T-cell (primary cell): ENCODE results near the gene MAP3K2. TPM values are rescaled to one million over a fixed set of nuclear protein-coding genes. Genes with fewer than 3 reads are reported as not detected.

Experiments
- ATAC-seq, 4 experiments: fragments of 200-7000 bp in 3 of 4; fragments of 150-1000 bp in 1 of 4; cut with Tn5 transposase; replicated peaks in 1 of 4; 1 replicate in 3 of 4; 2 replicates in 1 of 4; pipeline ENCODE4 v1.10.0; 2021; ENCODE audit warnings: moderate library complexity in 3 of 4, mild to moderate bottlenecking in 2 of 4, moderate number of reproducible peaks in 1 of 4
- CTCF ChIA-PET, 2 donors: fragments of 300-600 bp; sonication (Branson Sonifier 250); formaldehyde crosslinking; loops; one replicate each; lab custom pipeline; 2022; ENCODE audit warnings: antibody characterized with exemption in 2 of 2; lab: Charles Lee
- POLR2A ChIA-PET, 2 donors: fragments of 300-600 bp; sonication (Branson Sonifier 250); formaldehyde crosslinking; loops; one replicate each; lab custom pipeline; 2022; ENCODE audit warnings: antibody characterized with exemption in 2 of 2; lab: Charles Lee
- DNase-seq, 35 experiments: peaks; one replicate each; pipeline versions ENCODE4 v3.0.0 to v3.0.0-alpha.2; 2013 to 2023
- H3K27ac ChIP-seq: one replicate; pipeline ENCODE4 v1.5.1; 2013; ENCODE audit warnings: low read length
- H3K27me3 ChIP-seq, 2 experiments: replicated peaks in 1 of 2; 1 replicate in 1 of 2; 2 replicates in 1 of 2; pipeline versions ENCODE4 v1.6.1 to v1.7.0; 2013; ENCODE audit warnings: low read length in 1 of 2, mixed read lengths in 1 of 2; ENCODE audit not compliant: control insufficient read depth in 2 of 2, insufficient read depth in 2 of 2; ENCODE audit errors: extremely low read depth in 1 of 2
- H3K36me3 ChIP-seq, 2 donors: 1 replicate in 1 of 2; 2 replicates in 1 of 2; pipeline versions ENCODE4 v1.6.1 to v1.7.0; 2013; ENCODE audit warnings: low read length in 1 of 2; ENCODE audit not compliant: control insufficient read depth in 2 of 2, insufficient read depth in 1 of 2; ENCODE audit errors: extremely low read depth in 1 of 2
- H3K4me1 ChIP-seq, 2 experiments: 1 replicate in 1 of 2; 2 replicates in 1 of 2; pipeline versions ENCODE4 v1.6.1 to v1.7.0; 2013; ENCODE audit warnings: low read length in 2 of 2, mixed read lengths in 1 of 2; ENCODE audit not compliant: insufficient read depth in 2 of 2, control insufficient read depth in 1 of 2; ENCODE audit errors: extremely low read depth in 1 of 2
- H3K4me3 ChIP-seq, 2 donors: 1 replicate in 1 of 2; 2 replicates in 1 of 2; pipeline versions ENCODE4 v1.5.1 to v1.7.0; 2013; ENCODE audit warnings: mild to moderate bottlenecking in 2 of 2, low read length in 1 of 2, moderate library complexity in 1 of 2; ENCODE audit not compliant: control insufficient read depth in 1 of 2; ENCODE audit errors: extremely low read depth in 1 of 2
- H3K9me3 ChIP-seq: 2 replicates; pipeline ENCODE4 v1.7.0; 2013
- H3K27ac Mint-ChIP-seq, 2 donors: one replicate each; pipeline ENCODE4 v1.8.0; 2020 to 2021; ENCODE audit warnings: mild to moderate bottlenecking in 2 of 2, mixed read lengths in 2 of 2
- H3K27me3 Mint-ChIP-seq, 2 donors: one replicate each; pipeline ENCODE4 v1.8.0; 2021 to 2022; ENCODE audit warnings: mixed read lengths in 2 of 2
- H3K36me3 Mint-ChIP-seq: one replicate; pipeline ENCODE4 v1.8.0; 2021; ENCODE audit warnings: mixed read lengths
- H3K4me1 Mint-ChIP-seq, 3 donors: one replicate each; pipeline ENCODE4 v1.8.0; 2020 to 2022; ENCODE audit warnings: mixed read lengths in 3 of 3, mild to moderate bottlenecking in 1 of 3
- H3K4me3 Mint-ChIP-seq, 3 donors: one replicate each; pipeline ENCODE4 v1.8.0; 2020 to 2022; ENCODE audit warnings: mild to moderate bottlenecking in 3 of 3, mixed read lengths in 3 of 3, moderate library complexity in 3 of 3
- H3K9me3 Mint-ChIP-seq, 3 donors: one replicate each; pipeline ENCODE4 v1.8.0; 2020 to 2022; ENCODE audit warnings: mixed read lengths in 3 of 3
- WGBS: methylation state at CpG from one replicate; pipeline ENCODE4 v1.1.5; 2013; ENCODE audit warnings: missing lambda C conversion rate; ENCODE audit not compliant: insufficient coverage; 5-methylcytosine and 5-hydroxymethylcytosine counted together
- total RNA-seq, 35 experiments: library from RNA in 6 of 35; stranded (reverse) in 6 of 35; fragments of 120-200 nt in 1 of 35; gene quantifications; one replicate each; pipeline versions ENCODE4 v1.2.1 to v1.2.4 and lab custom pipeline; 2013 to 2026

MAP3K2 gene
- total RNA-seq, 5 donors from 2014 or later (not counting 1 experiment from before 2014, with no cell fraction given) = 81.6 to 89.1 (median 83.2) TPM

DNA sequence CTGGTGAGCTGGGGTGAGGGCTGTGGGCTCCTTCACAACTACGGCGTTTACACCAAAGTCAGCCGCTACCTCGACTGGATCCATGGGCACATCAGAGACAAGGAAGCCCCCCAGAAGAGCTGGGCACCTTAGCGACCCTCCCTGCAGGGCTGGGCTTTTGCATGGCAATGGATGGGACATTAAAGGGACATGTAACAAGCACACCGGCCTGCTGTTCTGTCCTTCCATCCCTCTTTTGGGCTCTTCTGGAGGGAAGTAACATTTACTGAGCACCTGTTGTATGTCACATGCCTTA is 41.0 kb upstream of the MAP3K2 start:
- H3K27ac Mint-ChIP-seq = no peak overlapping the region
- CTCF ChIA-PET = interaction anchor here in 1 of 2 donors (0.8 kb wide), 1 partner anchor 62 kb away, joined by 9 read pairs; no protein-coding TSS in a partner anchor
- Histone ChIP-seq H3K27me3 (peaks cover 0 to 34% of the 10 kb centered on the region in 2 experiments), H3K9me3 (no peaks in the 10 kb centered on the region), H3K4me1 (no peaks in the 10 kb centered on the region), H3K4me3 (no peak overlapping the region), H3K36me3 (peaks cover 0 to 7% of the 10 kb centered on the region in 2 donors), H3K27ac (no peak overlapping the region)
- H3K4me1 Mint-ChIP-seq = peaks cover 2 to 6% (median 5%) of the 10 kb centered on the region in 3 donors
- no peak overlapping the region for H3K4me3 Mint-ChIP-seq
- DNase-seq = no peak
- H3K27me3 Mint-ChIP-seq = peaks cover 18 to 20% of the 10 kb centered on the region in 2 donors
- 100% methylated on average over 2 of the region's 6 CpGs for WGBS
- no peaks in the 10 kb centered on the region for H3K9me3 Mint-ChIP-seq
- no peaks in the 10 kb centered on the region for H3K36me3 Mint-ChIP-seq
- ATAC-seq = no peak
- POLR2A ChIA-PET = interaction anchor here in 1 of 2 donors (0.6 kb wide), 1 partner anchor 37 kb away, joined by 3 read pairs; no protein-coding TSS in a partner anchor

DNA sequence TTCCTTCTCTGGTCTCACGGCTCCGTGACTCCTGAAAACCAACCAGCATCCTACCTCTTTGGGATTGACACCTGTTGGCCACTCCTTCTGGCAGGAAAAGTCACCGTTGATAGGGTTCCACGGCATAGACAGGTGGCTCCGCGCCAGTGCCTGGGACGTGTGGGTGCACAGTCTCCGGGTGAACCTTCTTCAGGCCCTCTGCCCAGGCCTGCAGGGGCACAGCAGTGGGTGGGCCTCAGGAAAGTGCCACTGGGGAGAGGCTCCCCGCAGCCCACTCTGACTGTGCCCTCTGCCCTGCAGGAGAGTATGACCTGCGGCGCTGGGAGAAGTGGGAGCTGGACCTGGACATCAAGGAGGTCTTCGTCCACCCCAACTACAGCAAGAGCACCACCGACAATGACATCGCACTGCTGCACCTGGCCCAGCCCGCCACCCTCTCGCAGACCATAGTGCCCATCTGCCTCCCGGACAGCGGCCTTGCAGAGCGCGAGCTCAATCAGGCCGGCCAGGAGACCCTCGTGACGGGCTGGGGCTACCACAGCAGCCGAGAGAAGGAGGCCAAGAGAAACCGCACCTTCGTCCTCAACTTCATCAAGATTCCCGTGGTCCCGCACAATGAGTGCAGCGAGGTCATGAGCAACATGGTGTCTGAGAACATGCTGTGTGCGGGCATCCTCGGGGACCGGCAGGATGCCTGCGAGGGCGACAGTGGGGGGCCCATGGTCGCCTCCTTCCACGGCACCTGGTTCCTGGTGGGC is 40.5 kb upstream of the MAP3K2 start:
- Mint-ChIP-seq H3K27me3 (peaks cover 19 to 24% of the 10 kb centered on the region in 2 donors), H3K4me1 (peaks cover 6 to 9% (median 7%) of the 10 kb centered on the region in 3 donors), H3K4me3 (no peak overlapping the region), H3K36me3 (no peaks in the 10 kb centered on the region), H3K27ac (no peak overlapping the region), H3K9me3 (no peaks in the 10 kb centered on the region)
- ATAC-seq (no peak), DNase-seq (no peak)
- H3K27me3 ChIP-seq = peaks cover 0 to 39% of the 10 kb centered on the region in 2 experiments
- 94% methylated on average over 31 of the region's 36 CpGs for WGBS
- H3K9me3 ChIP-seq = no peaks in the 10 kb centered on the region
- H3K4me1 ChIP-seq = peaks cover 0 to 5% of the 10 kb centered on the region in 2 experiments
- no peak overlapping the region for H3K4me3 ChIP-seq
- H3K36me3 ChIP-seq = peaks cover 0 to 7% of the 10 kb centered on the region in 2 donors
- ChIA-PET CTCF (no interaction called here), POLR2A (no interaction called here)
- H3K27ac ChIP-seq = no peak overlapping the region

DNA sequence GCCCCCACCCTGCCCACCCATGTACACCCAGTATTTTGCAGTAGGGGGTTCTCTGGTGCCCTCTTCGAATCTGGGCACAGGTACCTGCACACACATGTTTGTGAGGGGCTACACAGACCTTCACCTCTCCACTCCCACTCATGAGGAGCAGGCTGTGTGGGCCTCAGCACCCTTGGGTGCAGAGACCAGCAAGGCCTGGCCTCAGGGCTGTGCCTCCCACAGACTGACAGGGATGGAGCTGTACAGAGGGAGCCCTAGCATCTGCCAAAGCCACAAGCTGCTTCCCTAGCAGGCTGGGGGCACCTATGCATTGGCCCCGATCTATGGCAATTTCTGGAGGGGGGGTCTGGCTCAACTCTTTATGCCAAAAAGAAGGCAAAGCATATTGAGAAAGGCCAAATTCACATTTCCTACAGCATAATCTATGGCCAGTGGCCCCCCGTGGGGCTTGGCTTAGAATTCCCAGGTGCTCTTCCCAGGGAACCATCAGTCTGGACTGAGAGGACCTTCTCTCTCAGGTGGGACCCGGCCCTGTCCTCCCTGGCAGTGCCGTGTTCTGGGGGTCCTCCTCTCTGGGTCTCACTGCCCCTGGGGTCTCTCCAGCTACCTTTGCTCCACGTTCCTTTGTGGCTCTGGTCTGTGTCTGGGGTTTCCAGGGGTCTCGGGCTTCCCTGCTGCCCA is 39.7 kb upstream of the MAP3K2 start:
- no peak overlapping the region for H3K4me3 ChIP-seq
- 75% methylated on average over 5 of the region's 7 CpGs for WGBS
- H3K36me3 Mint-ChIP-seq = no peaks in the 10 kb centered on the region
- DNase-seq (no peak), ATAC-seq (no peak)
- H3K4me3 Mint-ChIP-seq = no peak overlapping the region
- H3K9me3 Mint-ChIP-seq = no peaks in the 10 kb centered on the region
- peaks cover 0 to 7% of the 10 kb centered on the region in 2 donors for H3K36me3 ChIP-seq
- H3K27ac ChIP-seq = no peak overlapping the region
- CTCF ChIA-PET = no interaction called here
- H3K27me3 ChIP-seq = peaks cover 0 to 45% of the 10 kb centered on the region in 2 experiments
- peaks cover 19 to 25% of the 10 kb centered on the region in 2 donors for H3K27me3 Mint-ChIP-seq
- peaks cover 0 to 11% of the 10 kb centered on the region in 2 experiments for H3K4me1 ChIP-seq
- H3K9me3 ChIP-seq = no peaks in the 10 kb centered on the region
- peaks cover 7 to 11% (median 7%) of the 10 kb centered on the region in 3 donors for H3K4me1 Mint-ChIP-seq
- no peak overlapping the region for H3K27ac Mint-ChIP-seq
- POLR2A ChIA-PET = no interaction called here

DNA sequence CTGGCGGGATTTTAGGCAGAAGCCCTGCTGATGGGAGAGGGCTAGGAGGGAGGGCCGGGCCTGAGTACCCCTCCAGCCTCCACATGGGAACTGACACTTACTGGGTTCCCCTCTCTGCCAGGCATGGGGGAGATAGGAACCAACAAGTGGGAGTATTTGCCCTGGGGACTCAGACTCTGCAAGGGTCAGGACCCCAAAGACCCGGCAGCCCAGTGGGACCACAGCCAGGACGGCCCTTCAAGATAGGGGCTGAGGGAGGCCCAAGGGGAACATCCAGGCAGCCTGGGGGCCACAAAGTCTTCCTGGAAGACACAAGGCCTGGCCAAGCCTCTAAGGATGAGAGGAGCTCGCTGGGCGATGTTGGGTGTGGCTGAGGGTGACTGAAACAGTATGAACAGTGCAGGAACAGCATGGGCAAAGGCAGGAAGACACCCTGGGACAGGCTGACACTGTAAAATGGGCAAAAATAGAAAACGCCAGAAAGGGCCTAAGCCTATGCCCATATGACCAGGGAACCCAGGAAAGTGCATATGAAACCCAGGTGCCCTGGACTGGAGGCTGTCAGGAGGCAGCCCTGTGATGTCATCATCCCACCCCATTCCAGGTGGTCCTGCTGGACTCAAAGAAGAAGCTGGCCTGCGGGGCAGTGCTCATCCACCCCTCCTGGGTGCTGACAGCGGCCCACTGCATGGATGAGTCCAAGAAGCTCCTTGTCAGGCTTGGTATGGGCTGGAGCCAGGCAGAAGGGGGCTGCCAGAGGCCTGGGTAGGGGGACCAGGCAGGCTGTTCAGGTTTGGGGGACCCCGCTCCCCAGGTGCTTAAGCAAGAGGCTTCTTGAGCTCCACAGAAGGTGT is 39.0 kb upstream of the MAP3K2 start:
- DNase-seq (no peak), ATAC-seq (no peak)
- H3K36me3 Mint-ChIP-seq = no peaks in the 10 kb centered on the region
- POLR2A ChIA-PET = no interaction called here
- Histone ChIP-seq H3K4me3 (no peak overlapping the region), H3K36me3 (peaks cover 0 to 7% of the 10 kb centered on the region in 2 donors), H3K9me3 (no peaks in the 10 kb centered on the region), H3K4me1 (peaks cover 0 to 13% of the 10 kb centered on the region in 2 experiments), H3K27me3 (peaks cover 0 to 53% of the 10 kb centered on the region in 2 experiments), H3K27ac (no peak overlapping the region)
- H3K4me1 Mint-ChIP-seq = peaks cover 7 to 16% (median 9%) of the 10 kb centered on the region in 3 donors
- WGBS = 94% methylated on average over 8 of the region's 10 CpGs
- CTCF ChIA-PET = no interaction called here
- no peak overlapping the region for H3K27ac Mint-ChIP-seq
- H3K27me3 Mint-ChIP-seq = peaks cover 25 to 33% of the 10 kb centered on the region in 2 donors
- no peaks in the 10 kb centered on the region for H3K9me3 Mint-ChIP-seq
- no peak overlapping the region for H3K4me3 Mint-ChIP-seq

DNA sequence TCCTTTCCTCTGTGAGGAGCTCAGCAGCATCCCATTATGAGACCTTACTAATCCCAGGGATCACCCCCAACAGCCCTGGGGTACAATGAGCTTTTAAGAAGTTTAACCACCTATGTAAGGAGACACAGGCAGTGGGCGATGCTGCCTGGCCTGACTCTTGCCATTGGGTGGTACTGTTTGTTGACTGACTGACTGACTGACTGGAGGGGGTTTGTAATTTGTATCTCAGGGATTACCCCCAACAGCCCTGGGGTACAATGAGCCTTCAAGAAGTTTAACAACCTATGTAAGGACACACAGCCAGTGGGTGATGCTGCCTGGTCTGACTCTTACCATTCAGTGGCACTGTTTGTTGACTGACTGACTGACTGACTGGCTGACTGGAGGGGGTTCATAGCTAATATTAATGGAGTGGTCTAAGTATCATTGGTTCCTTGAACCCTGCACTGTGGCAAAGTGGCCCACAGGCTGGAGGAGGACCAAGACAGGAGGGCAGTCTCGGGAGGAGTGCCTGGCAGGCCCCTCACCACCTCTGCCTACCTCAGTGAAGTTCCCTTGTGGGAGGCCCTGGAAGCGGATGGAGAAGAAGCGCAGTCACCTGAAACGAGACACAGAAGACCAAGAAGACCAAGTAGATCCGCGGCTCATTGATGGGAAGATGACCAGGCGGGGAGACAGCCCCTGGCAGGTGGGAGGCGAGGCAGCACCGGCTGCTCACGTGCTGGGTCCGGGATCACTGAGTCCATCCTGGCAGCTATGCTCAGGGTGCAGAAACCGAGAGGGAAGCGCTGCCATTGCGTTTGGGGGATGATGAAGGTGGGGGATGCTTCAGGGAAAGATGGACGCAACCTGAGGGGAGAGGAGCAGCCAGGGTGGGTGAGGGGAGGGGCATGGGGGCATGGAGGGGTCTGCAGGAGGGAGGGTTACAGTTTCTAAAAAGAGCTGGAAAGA is 38.0 kb upstream of the MAP3K2 start:
- Histone ChIP-seq H3K27me3 (peaks cover 0 to 62% of the 10 kb centered on the region in 2 experiments), H3K4me3 (no peak overlapping the region), H3K36me3 (peaks cover 0 to 4% of the 10 kb centered on the region in 2 donors), H3K27ac (no peak overlapping the region), H3K9me3 (no peaks in the 10 kb centered on the region), H3K4me1 (peaks cover 0 to 13% of the 10 kb centered on the region in 2 experiments)
- peaks cover 32 to 42% of the 10 kb centered on the region in 2 donors for H3K27me3 Mint-ChIP-seq
- ATAC-seq (no peak), DNase-seq (no peak)
- H3K4me3 Mint-ChIP-seq = no peak overlapping the region
- ChIA-PET POLR2A (no interaction called here), CTCF (no interaction called here)
- 90% methylated on average over 9 of the region's 16 CpGs for WGBS
- no peaks in the 10 kb centered on the region for H3K9me3 Mint-ChIP-seq
- no peak overlapping the region for H3K27ac Mint-ChIP-seq
- H3K36me3 Mint-ChIP-seq = no peaks in the 10 kb centered on the region
- peaks cover 7 to 16% (median 9%) of the 10 kb centered on the region in 3 donors for H3K4me1 Mint-ChIP-seq
